GM11168 (cell line): Measurements from ENCODE around the gene PSG11.
"Not testable (repeated sequence)": the region's sequence is repeated elsewhere in the genome, so short reads cannot be mapped to it uniquely, and the experiment has no call there.

Experiments used
- in situ Hi-C: fragments of 300-500 bp; cut with MboI; formaldehyde crosslinking; loops from one replicate; pipeline ENCODE4 v1.12.0; 2022; ENCODE audit warnings: low sequenced_read_pairs; ENCODE audit not compliant: unreplicated experiment

PSG11 gene

GRCh38 chr19:43026369-43026768 is at the start of gene PSG11:
TSS of gene PSG11 (minus strand) at chr19:43026469. CDS start at chr19:43026372, 97 bp downstream.
- in situ Hi-C loops = not testable (repeated sequence)

- in situ Hi-C loops = not testable (repeated sequence)
Observed at GRCh38 chr19:43062418-43062817, 36.1 kb upstream of the PSG11 start.

DNA sequence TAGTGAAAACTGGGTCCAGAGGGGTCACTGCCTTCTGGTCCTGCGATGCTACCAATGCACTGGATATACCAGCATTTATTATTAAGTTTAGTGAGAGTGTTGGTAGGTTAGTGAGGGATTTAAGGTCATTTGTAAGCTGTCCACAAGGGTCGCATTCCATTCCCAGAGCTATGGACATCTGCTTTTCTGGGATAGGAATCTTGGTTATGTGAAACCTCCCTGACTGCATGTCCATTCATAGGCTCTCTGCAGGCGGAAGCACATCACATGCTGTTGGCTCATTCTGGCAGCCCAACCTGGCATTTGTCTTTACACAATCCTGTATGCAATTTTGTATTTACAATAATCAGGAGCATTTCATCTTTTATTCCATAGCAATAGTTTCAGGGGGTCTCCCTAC is 35.1 kb upstream of the PSG11 start:
- in situ Hi-C loops = not testable (repeated sequence)

- in situ Hi-C loops = not testable (repeated sequence)
Observed at GRCh38 chr19:43060254-43060653, 34.0 kb upstream of the PSG11 start.

DNA sequence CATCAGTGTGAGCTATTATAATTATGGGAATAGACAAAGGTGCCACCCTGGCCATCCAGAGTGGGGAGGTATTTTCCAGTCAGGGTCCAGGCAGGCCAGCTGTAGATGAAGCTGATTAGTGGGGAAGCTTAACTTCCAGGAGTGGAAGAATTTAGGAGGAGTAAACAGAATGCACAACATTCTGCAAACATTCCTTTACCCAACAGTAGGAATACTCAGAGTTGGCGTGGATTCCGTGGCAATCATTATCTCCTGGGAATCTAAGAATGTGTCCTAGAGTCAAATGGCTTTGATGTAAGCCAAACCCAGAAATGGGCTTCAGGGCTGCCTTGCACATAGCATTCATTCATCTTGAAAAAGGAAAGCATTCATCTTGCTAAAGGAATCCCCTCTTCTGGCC is 33.2 kb upstream of the PSG11 start:
- in situ Hi-C loops = not testable (repeated sequence)

GRCh38 chr19:43058440-43058839 is 32.2 kb upstream of the PSG11 start:
- in situ Hi-C loops = not testable (repeated sequence)

- in situ Hi-C loops = not testable (repeated sequence)
Observed at GRCh38 chr19:43047966-43048365, 21.7 kb upstream of the PSG11 start.

- in situ Hi-C loops = not testable (repeated sequence)
Observed at GRCh38 chr19:43046578-43046977, 20.3 kb upstream of the PSG11 start.

- in situ Hi-C loops = not testable (repeated sequence)
Observed at GRCh38 chr19:43043492-43044180, 17.4 kb upstream of the PSG11 start.

DNA sequence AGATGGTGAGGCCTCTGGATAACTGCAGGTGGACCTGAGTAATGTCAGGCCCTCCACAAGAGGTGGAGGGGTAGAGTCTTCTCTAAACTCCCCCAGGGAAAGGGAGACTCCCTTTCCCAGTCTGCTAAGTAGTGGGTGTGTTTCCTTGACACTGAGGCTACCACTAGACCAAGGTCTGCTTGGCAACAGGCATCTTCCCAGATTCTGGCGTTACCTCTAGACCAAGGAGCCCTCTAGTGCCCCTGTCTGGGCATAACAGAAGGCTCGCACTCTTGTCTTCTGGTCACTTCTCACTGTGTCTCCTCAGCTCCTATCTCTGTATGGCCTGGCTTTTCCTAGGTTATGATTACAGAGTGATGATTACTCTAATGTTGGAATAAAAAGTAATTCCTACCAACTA is 5.4 kb upstream of the PSG11 start:
- in situ Hi-C loops = not testable (repeated sequence)

DNA sequence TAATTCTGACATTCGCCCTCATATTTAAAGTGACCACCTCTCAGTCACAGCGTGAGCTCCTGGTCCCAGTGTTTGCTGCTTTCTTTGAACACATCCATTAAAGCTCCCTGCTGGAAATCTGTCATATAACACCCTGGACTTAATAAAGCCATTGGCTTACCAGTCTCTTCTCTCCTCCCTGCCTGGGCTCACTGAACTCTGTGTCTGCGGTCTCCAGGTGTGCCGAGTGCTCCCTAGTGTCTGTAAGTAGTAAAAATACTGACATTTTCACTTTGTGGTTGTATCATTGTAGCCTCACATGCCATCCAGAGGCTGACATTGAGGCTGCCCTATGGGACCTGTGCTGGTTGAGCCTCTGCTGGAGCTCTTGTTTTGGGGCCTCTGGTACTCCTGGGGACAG is 2.6 kb upstream of the PSG11 start:
- in situ Hi-C loops = no loop called here

GRCh38 chr19:43027985-43028384 is 1.7 kb upstream of the PSG11 start:
- in situ Hi-C loops = not testable (repeated sequence)

- in situ Hi-C loops = not testable (repeated sequence)
Observed at GRCh38 chr19:43027061-43027460, 792 bp upstream of the PSG11 start.

DNA sequence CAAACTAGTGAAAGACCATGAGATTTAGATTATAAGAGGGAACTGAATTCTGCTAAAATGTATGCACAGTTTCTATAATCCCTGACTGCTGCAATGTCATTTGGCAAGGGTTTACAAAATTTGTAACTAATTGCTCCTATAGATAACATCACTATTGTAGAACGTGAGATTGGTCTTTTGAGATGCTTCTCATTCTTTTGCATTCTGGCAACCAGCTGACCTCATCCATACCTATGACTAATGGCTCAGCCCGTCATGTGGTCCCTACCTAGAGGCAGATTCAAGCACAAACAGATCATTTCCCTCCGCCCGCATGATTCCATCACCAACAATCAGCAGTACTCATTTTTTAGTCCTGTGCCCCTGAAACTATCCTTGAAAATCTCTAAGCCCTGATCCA is 4.2 kb downstream of the PSG11 start:
- in situ Hi-C loops = not testable (repeated sequence)

DNA sequence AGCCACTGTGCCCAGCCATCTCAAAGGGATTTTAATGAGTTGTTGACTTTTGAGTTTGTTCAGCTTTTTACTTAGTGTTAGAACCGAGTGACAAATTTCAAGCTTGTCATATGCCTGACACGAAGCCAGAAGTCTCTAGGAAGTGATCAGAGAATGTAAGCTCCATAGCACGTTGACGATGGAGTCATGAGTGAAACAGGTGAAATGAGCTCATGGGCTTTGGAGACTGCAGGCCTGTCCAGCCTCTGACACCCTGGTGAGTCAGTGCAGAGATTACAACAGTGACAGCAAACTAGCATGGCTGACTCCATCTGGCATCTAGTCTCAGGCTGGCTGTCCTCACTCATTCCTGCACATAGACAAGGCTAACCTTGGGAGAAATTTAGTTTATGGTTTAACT is 4.6 kb downstream of the PSG11 start:
- in situ Hi-C loops = not testable (repeated sequence)

DNA sequence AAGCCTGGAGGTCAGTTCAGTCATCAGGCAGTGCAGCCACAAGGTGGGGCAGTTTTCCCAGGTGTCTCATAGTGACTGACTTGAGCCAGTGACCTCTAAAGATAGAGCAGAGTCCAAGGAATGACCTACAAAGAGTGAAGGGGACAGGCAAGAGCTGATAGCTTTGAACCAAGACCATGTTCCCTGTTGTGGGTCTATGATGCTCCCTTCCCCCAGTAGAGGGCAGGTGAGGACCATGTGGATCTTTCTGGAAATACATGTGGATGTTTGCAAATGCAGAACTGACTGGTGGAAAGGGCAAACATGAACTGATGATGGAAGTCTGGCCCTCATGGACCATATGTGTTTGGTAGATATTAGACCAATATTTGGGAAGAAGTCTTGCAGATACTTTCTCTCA is 6.7 kb downstream of the PSG11 start:
- in situ Hi-C loops = not testable (repeated sequence)

DNA sequence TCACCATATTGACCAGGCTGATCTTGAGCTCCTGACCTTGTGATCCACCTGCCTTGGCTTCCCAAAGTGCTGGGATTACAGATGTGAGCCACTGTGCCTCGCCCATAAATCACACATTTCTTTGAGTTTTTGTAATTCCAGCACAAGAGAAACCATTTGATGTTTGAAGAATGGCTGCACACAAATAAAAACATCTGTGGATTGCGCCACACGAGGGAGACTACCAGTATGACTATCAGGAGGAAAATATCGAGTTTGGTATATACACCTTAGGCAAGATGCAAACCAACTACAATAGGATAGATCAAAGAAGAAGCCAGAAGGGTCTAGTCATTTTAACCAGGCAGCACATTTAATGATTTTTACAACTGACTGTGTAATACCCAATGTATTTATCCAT is 20.4 kb downstream of the PSG11 start:
- in situ Hi-C loops = not testable (repeated sequence)

GRCh38 chr19:43004846-43005245 is 21.4 kb downstream of the PSG11 start:
- in situ Hi-C loops = not testable (repeated sequence)

- in situ Hi-C loops = not testable (repeated sequence)
Observed at GRCh38 chr19:43003634-43004033, 22.6 kb downstream of the PSG11 start.

- in situ Hi-C loops = not testable (repeated sequence)
Observed at GRCh38 chr19:43002948-43003347, 23.3 kb downstream of the PSG11 start.

DNA sequence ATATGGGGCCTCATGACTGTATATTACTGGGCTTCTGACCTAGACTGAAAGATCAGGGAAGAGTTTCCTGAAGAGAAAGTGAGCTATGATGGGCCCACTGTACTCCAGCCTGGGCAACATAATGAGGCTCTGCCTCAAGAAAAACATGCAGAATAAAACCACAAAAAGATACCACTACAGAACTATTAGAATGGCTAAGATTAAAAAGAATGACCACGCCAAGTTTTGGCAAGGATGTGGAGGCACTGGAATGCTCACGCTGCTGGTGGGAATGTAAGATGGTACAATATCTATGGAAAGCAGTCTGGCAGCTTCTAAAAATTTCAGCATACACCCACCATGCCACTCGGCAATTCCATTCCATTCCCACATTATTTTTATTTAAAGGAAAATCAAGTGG is 30.1 kb downstream of the PSG11 start:
- in situ Hi-C loops = not testable (repeated sequence)

DNA sequence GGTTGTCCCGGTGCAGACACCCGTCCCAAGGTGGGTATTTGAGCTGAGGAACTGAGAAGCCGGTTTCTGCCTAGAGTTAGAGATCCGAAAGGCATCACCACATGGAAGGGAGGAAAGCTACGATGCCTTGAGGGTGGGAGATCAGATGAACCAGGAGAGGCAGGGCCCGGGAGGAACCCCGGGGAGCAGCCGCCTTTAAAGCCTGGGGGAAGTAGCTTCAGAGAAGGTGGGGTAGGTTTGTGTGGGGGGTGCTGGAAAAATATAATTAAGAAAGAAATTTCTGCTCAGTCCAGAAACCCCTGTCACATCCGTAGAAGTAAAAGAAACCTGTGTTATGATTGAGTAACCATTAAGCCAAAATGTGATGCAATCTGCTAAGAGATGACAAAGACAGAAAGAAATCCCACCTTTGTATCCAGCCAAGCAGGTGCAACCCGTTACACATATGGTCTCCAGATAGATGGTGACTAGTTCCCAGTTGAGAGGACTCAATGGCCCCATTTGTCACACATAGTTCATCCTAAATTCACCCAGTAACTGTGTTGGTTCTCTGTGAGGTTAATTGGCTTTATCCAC is 34.2 kb downstream of the PSG11 start:
- in situ Hi-C loops = not testable (repeated sequence)
